Occipital lobe (tissue), 2 donors: Measurements from ENCODE around the gene PRRT1. TPM values are rescaled to one million over a fixed set of nuclear protein-coding genes. Genes with fewer than 3 reads are reported as not detected.
"Not testable (repeated sequence)": the region's sequence is repeated elsewhere in the genome, so short reads cannot be mapped to it uniquely, and the experiment has no call there.

Source experiments
- DNase-seq: peaks from one replicate; lab custom pipeline; 2025; lab: John Stamatoyannopoulos, UW
- total RNA-seq: library from RNA; depleted of rRNA; stranded (reverse); fragments of >200 nt; gene quantifications from one replicate; pipeline ENCODE4 v1.2.3, GENCODE V29; 2014

The PRRT1 gene
- 0.78 TPM for total RNA-seq

GRCh38 chr6:32151863-32152768, at the start of gene PRRT1:
Gene PRRT1, minus strand, starts transcription at chr6:32151939. Its CDS starts 112 bp downstream, at chr6:32151827.
- DNase-seq: peak; percentile 46

GRCh38 chr6:32200711-32201475, 49.2 kb upstream of the PRRT1 start:
- no peak for DNase-seq

GRCh38 chr6:32198866-32199265, 47.1 kb upstream of the PRRT1 start:
- no peak for DNase-seq

GRCh38 chr6:32198345-32198696, 46.6 kb upstream of the PRRT1 start:
- DNase-seq: no peak

- peak; percentile 31 for DNase-seq
Observed at GRCh38 chr6:32196682-32197616, 45.2 kb upstream of the PRRT1 start.

GRCh38 chr6:32195902-32196681, 44.4 kb upstream of the PRRT1 start:
- peak; percentile 81 for DNase-seq

- peak; percentile 100 for DNase-seq
Observed at GRCh38 chr6:32195652-32195901, 43.8 kb upstream of the PRRT1 start.

- no peak for DNase-seq
Observed at GRCh38 chr6:32194825-32195651, 43.3 kb upstream of the PRRT1 start.

- no peak for DNase-seq
Observed at GRCh38 chr6:32194388-32194787, 42.6 kb upstream of the PRRT1 start.

- not testable (repeated sequence) for DNase-seq
Observed at GRCh38 chr6:32193096-32193495, 41.4 kb upstream of the PRRT1 start.

- DNase-seq: no peak
Observed at GRCh38 chr6:32192608-32193039, 40.9 kb upstream of the PRRT1 start, which contains the start of gene GPSM3. Gene GPSM3, minus strand, starts transcription at chr6:32192643. Its CDS starts 130 bp downstream, at chr6:32192513.

- DNase-seq: no peak
Observed at GRCh38 chr6:32191696-32192607, 40.2 kb upstream of the PRRT1 start.

GRCh38 chr6:32190911-32191677, 39.4 kb upstream of the PRRT1 start:
- no peak for DNase-seq

- DNase-seq: peak; percentile 88
Observed at GRCh38 chr6:32190054-32190851, 38.5 kb upstream of the PRRT1 start, which contains the start of gene PBX2. Gene PBX2, minus strand, starts transcription at chr6:32190202. Its CDS starts 287 bp downstream, at chr6:32189915.

GRCh38 chr6:32189742-32190053, 38.0 kb upstream of the PRRT1 start:
- no peak for DNase-seq

GRCh38 chr6:32189069-32189741, 37.5 kb upstream of the PRRT1 start:
- no peak for DNase-seq
